ENCODE data around the gene NDUFS2.

The NDUFS2 gene

DNA sequence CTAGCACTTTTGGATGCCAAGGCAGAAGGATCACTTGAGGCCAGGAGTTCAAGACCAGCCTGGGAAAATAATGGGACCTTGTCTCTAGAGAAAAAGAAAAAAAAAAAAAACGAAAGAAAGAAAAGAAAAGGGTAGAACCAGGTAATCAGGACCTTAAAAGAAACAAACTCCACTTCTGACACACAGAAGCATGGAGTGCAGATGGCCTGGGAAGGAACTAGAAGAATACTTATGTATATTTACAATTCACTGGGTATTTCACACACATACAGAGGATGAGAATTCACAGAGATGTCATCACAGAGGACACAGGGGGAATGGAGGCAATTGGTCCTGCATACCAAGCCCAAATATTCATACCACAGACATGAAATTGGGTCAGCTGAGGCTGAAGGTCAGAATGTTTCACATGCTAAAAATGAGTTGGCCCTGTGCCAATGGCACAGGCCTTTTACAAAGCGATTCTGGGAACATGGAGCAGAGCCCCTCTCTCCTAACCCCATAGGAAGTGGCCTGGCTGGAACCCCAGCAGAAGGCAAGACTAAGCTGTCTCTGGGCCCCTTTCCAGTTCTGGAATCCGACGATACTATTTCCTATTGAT lies 29.3 kb upstream of the NDUFS2 start:
- DNase-seq (ENCODE audit: low read depth) = no peak

DNA sequence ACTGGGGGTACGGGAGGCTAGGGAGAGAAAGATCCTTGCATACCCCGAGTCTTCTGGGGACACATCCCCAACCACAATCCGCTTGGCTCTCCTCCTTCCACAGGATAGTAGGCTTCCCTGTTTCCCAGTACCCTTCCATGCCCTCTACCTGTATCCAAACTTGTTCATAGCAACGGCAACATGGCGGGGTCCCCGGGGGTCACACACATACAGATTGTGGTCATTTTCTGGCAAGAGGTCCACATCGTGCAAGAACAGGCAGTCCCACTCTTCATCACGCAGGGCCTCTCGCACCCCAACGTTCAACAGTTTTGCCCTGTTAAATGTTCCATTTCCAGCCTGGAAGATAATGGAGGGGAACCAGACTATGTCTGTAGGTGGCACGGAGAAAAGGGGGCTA lies 28.5 kb upstream of the NDUFS2 start:
- DNase-seq (ENCODE audit: low read depth) = no peak

DNA sequence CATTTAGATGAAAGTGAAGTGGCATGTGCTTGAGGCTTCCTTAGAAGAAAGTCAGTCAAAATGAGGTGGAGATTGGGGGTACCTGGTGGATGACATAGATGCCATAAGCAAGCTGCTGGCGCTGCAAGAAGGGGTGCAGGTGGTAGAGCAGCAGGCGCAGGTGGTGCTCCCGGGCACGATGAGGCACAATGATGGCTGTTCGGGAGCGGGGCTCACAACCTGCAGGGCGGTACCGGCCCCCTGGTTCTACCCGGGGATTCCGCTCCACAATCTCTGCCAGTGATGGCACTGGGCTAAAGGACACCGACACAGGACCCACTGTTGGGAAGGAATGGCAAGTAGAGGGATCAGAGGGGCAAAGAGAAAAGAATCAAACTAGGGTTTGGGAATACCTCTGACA lies 27.3 kb upstream of the NDUFS2 start:
- no peak for DNase-seq (ENCODE audit: low read depth)

GRCh38 chr1:161175771-161176453 lies 26.3 kb upstream of the NDUFS2 start:
- DNase-seq (ENCODE audit: low read depth) = no peak

- no peak for DNase-seq (ENCODE audit: low read depth)
Observed at GRCh38 chr1:161176468-161177111, 25.6 kb upstream of the NDUFS2 start.

- DNase-seq (ENCODE audit: low read depth) = peak; percentile 92
Observed at GRCh38 chr1:161177112-161177935, 24.8 kb upstream of the NDUFS2 start, which contains the start of gene B4GALT3. Gene B4GALT3 (minus strand): TSS chr1:161177507. CDS start chr1:161176060, 1,447 bp downstream.

GRCh38 chr1:161177936-161178244 lies 24.3 kb upstream of the NDUFS2 start:
- no peak for DNase-seq (ENCODE audit: low read depth)

DNA sequence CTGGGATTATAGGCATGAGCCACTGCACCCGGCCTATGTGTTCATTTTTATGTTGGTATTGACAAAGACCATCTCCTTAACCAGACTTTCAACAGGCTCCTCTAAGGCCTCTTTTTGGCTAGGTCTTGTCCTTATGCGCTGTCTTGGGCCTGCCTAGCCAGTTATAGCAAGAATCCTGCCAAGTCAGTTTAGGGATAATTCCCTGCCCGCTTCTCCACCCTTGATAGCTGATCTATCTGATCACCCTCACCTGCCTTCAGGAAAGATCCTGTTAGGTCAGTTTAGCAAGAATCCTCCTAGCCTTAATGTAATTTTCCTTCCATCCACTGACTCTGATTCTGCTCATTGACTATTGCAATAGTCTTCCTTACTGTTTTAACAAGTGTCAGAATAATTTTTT lies 22.5 kb upstream of the NDUFS2 start:
- no peak for DNase-seq (ENCODE audit: low read depth)

- DNase-seq (ENCODE audit: low read depth) = no peak
Observed at GRCh38 chr1:161180639-161181038, 21.5 kb upstream of the NDUFS2 start.

DNA sequence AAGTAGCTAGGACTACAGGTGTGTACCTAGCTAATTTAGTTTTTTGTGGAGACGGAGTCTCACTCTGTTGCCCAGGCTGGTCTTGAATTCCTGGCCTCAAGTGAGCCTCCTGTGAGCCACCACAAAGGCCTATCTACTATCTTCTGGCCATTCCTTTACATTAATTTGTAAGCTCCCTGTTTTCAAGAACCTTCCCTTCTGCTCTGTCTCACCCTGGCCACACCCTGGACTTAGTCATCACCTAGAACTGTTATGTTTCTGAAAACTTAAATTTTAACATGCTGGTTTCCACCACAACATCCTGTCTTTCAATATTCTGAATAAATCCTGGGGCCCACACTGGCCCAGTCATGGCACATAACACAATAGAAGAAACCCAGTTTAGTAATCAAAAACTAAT lies 20.0 kb upstream of the NDUFS2 start:
- peak; percentile 38 for DNase-seq (ENCODE audit: low read depth)

DNA sequence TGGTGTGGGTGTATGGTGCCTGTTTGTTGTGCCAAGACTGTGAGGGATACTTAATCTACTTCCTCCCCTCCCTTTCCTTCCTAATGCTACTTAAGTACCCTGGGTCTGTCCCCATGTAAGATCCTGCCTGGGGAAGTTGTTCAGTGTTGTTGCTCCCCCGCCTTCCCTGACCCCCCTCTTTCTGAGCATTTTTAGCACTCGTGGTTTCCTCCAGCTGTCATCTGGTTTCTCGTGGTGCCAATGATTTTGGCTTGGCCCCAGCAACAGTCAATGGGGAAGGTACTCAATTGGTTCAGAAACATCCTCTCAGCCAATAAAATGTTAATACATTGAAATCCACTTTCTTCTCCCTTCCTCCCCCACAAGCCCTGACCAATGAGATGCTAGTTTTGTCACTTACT lies 16.9 kb upstream of the NDUFS2 start:
- DNase-seq (ENCODE audit: low read depth) = peak; percentile 48

DNA sequence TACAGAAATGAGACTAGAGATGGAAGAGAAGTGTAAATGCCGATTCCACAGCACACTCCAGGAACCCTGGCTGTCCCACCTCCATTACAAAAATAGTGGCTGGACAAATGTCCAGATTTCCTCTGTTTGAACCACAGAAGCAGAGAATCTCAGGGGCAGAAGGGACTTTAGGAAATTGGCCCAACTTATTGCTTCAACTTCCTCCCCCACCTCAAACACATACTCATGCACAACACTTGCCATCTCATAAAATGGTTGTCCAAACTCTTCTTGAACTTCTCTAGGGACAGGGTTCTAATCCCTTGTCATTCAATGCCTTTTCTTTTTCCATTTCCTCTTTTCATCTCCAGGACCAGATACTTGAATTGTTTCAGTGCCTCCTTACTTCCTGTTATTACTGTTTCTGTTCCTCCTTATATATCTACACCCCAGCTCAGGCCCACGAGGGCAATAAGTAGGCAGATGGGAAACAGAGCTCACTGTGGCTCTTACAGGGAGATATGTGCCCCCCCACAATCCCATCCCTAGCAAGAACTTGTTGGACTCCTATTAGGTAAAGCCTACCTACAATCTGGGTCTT lies 16.3 kb upstream of the NDUFS2 start:
- no peak for DNase-seq (ENCODE audit: low read depth)

GRCh38 chr1:161187311-161187710 lies 14.9 kb upstream of the NDUFS2 start:
- no peak for DNase-seq (ENCODE audit: low read depth)

DNA sequence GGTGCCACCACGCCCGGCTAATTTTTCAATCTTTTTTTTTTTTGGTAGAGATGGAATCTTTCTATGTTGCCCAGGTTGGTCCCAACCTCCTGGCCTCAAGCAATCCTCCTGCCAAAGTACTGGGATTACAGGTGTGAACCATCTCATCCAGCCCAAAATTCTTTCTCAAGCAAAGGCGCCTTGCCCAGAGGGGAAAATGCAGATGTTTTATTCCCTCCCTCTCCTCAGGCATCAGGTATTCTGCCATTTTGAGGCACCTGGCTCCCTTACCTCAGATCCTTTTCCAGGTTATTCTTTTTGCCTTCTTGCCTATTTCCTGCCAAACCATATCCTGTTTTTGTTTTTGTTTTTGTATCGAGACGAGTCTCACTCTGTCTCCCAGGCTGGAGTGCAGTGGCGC lies 13.8 kb upstream of the NDUFS2 start:
- DNase-seq (ENCODE audit: low read depth) = no peak

DNA sequence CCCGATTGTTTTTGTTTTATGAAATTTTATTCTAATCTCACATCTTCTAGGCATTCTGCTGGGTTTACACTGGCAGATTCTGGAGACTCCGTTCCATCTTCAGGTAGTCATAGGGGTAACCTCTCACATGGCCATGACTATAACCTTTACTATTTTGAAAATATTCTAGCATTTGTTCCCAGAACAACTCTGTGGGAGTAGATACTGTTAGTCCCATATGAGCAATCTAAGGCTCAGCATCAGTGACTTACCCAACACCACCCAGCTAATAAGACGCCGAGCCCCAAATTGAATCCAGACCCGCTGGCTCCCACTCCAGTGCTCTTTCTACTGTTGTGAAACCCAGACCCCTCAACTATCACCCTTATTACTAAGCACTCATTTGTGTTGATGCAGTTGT lies 13.1 kb upstream of the NDUFS2 start:
- no peak for DNase-seq (ENCODE audit: low read depth)

DNA sequence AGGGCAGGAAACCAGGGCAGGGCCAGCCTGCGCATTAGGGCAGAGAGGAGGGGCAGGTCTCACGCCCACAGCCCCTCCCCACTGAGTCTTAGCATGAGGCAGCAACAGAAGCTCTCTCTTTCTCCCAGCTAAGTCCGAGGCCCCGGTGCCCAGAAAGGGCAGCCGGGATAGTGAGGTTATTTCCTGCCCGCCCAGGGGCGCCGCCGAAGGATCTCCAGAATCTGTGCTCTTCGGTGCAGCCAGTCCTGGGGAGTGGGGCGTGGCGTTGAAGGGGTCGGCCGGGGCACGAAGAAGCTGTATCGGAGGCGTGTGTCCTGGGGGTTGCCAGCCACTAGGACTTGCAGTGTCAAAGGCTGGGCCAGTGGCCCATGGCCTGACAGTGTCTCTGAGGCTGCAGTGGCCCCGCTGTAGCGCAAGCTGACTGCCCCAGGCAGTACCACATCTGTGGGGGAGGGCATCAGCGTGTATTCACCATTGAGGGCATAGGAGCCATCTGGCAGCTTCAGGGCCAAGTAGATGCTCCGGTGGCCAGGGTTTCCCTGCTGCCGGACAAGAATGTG lies 11.1 kb upstream of the NDUFS2 start:
- no peak for DNase-seq (ENCODE audit: low read depth)

DNA sequence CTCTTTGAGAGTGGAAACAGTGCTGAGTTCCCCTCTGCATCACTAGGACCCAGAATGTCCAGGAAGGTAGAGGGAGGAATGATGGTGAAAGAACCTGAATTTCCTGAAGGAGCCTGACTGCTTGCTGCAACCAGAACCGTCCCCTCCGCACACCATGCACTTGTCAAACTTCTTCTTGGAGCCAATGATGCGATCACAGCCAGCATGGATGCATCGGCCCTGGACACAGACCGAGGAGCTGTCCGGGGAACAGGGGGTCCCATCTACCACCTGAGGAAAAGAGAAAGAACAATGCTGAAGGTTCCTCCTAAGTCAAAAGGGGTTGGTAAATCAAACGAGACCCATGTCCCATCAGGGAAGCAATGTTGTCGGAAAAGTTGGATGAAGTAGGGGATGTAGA lies 10.2 kb upstream of the NDUFS2 start:
- no peak for DNase-seq (ENCODE audit: low read depth)

DNA sequence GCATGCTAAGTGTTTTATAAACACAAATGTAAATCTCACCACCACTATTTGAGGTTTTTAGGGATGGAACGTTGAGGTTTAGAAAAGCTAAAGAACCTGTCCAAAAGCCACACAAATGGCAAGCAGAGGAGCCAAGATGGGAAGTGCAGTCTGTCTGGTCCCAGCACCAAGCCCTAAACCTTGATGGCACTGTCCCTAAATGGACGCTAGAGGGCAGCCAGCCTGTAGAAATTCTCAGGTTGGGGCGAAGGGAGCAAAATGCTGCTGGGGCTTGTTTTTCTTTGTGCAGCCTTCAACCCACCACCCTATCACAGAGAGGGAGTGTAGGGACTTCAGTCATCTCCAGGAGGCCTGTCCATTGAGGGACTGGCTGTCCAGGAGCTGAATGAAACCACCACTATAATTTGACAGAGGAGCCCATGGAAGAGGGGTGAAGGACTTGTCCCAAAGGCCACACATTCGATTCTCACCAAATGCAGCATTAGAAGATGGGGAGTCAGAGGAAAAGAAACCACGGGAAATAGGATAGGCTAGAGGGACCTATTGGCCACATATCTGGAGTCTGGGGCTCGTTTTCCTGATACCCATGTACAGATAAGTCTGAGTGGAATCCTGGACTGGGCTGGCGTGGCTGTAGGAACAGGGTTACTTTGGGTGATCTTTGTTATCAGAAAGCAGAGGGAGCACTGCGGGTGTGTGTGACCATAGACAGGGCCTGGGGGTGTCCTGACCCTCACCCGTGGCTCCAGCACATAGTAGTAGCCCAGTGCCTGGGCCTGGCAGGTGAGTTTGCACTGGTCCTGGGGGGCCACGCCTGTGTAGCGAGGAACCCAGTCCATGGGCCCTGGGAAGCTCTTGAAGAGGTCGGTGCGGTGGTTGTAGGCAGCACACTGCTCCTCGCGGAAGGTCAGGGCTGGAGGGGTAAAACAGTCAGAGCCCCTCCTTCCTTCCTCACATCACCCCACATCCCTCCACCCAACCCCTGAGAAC lies 9.4 kb upstream of the NDUFS2 start:
- DNase-seq (ENCODE audit: low read depth) = peak; percentile 45

DNA sequence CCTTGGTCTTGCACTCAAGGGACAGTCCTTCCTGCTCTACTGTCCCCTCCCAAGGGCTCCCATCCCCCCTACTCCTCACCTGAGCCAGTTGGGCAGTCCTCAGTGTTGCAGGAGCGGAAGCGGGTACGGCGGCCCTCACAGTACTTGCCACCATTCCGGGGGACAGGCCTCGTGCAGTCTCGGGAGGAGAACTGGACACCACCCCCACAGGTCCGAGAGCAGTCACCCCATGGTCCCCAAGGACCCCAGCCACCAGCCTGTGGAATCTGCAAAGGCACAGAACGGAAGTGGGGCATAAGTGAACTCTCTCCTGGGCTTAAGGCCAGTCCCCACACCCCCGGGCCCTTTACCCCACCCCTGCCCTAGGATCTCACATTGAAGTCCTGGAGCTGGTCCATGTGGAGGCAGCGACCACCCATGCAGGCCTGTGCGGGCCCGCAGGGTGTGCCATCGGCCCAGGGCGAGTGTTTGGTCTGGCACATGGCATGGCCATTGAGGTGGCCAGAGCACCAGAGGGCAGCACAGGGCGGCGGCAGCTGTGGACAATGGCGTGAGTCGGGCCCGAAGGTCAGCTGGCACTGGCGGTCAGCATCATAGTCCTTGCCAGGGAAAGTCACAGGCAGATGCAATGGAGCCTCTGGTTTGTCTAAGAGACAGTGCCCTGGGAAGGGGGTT lies 8.5 kb upstream of the NDUFS2 start:
- DNase-seq (ENCODE audit: low read depth) = no peak

DNA sequence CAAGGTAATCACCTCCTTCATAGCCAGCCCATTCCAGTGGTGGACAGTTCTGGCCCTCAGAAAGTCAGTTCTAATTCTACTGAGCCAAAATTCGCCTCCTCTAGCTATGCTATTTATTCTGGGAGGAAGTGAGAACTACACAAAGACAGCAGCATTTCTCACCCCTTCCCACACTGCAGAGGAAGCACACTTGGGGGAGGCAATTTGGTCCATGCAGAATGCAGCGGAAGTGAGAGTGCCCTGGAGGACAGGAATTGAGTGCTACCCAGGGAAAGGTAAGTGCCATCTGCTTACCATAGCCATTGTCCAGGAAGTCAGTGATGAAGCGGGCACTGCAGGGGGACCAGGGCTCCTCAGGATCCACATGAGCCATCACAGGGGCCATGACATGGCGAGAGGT lies 7.0 kb upstream of the NDUFS2 start:
- DNase-seq (ENCODE audit: low read depth) = no peak

All from activated T-helper 9 cell treated with anti-CD3 and anti-CD28 coated beads, Interleukin-2, amount 50 U/mL, for 16 hours (primary cell).